Activated B cell treated with CpG ODN at 0.5 μM for 24 hours (primary cell): ENCODE measurements around the gene YTHDC1. TPM values are rescaled to one million over a fixed set of nuclear protein-coding genes. Genes with fewer than 3 reads are reported as not detected.

Experiments used
- ATAC-seq: fragments of 200-7000 bp; cut with Tn5 transposase; one replicate; pipeline ENCODE4 v1.10.0; 2021; ENCODE audit warnings: low read depth, mild to moderate bottlenecking, moderate library complexity
- CTCF ChIA-PET: fragments of 350-600 bp; sonication (Branson Sonifier 250); formaldehyde crosslinking; loops from one replicate; lab custom pipeline; 2021; ENCODE audit warnings: antibody characterized with exemption; lab: Charles Lee
- POLR2A ChIA-PET: fragments of 350-600 bp; sonication (Branson Sonifier 250); formaldehyde crosslinking; loops from one replicate; lab custom pipeline; 2021; ENCODE audit warnings: antibody characterized with exemption; lab: Charles Lee
- DNase-seq: peaks from one replicate; pipeline ENCODE4 v3.0.0; 2022
- H3K27ac Mint-ChIP-seq: one replicate; pipeline ENCODE4 v1.8.0; 2020; ENCODE audit warnings: mixed read lengths
- H3K27me3 Mint-ChIP-seq: one replicate; pipeline ENCODE4 v1.8.0; 2021; ENCODE audit warnings: mixed read lengths
- H3K36me3 Mint-ChIP-seq: one replicate; pipeline ENCODE4 v1.8.0; 2021; ENCODE audit warnings: low read depth, mixed read lengths
- H3K4me1 Mint-ChIP-seq: one replicate; pipeline ENCODE4 v1.8.0; 2021; ENCODE audit warnings: mixed read lengths
- H3K4me3 Mint-ChIP-seq: one replicate; pipeline ENCODE4 v1.8.0; 2020; ENCODE audit warnings: mild to moderate bottlenecking, mixed read lengths
- H3K9me3 Mint-ChIP-seq: one replicate; pipeline ENCODE4 v1.8.0; 2020; ENCODE audit warnings: mixed read lengths
- CTCF ChIP-seq: fragments of 200-600 bp; IDR thresholded peaks from one replicate; pipeline ENCODE4 v1.8.0; 2022; ENCODE audit warnings: antibody characterized with exemption, mild to moderate bottlenecking
- intact Hi-C: fragments of 100-400 bp; cut with micrococcal nuclease; formaldehyde crosslinking; loops from one replicate; pipeline ENCODE4 v1.15.1; 2024
- total RNA-seq: library from RNA; stranded (reverse); gene quantifications from 2 replicates; pipeline ENCODE4 v1.2.3, GENCODE V29; 2022

Gene YTHDC1
- total RNA-seq, 1 donor from 2014 or later, result 119 TPM

GRCh38 chr4:68299492-68300457 is 50.1 kb downstream of the YTHDC1 start:
- Mint-ChIP-seq H3K4me1 (no peaks in the 10 kb centered on the region), H3K9me3 (peaks cover 8% of the 10 kb centered on the region), H3K27me3 (peaks cover 5% of the 10 kb centered on the region), H3K27ac (no peak overlapping the region), H3K4me3 (no peak overlapping the region), H3K36me3 (no peaks in the 10 kb centered on the region)
- no peak for ATAC-seq
- intact Hi-C loops, result no loop called here
- POLR2A ChIA-PET, result no interaction called here
- no peak for DNase-seq
- no peak for TF ChIP-seq CTCF
- CTCF ChIA-PET, result no interaction called here

- H3K4me1 Mint-ChIP-seq, result no peaks in the 10 kb centered on the region
- H3K27ac Mint-ChIP-seq, result no peak overlapping the region
- ATAC-seq (no peak), DNase-seq (no peak)
- TF ChIP-seq CTCF, result no peak
- no peak overlapping the region for H3K4me3 Mint-ChIP-seq
- peaks cover 8% of the 10 kb centered on the region for H3K27me3 Mint-ChIP-seq
- H3K9me3 Mint-ChIP-seq, result peaks cover 8% of the 10 kb centered on the region
- ChIA-PET POLR2A (no interaction called here), CTCF (no interaction called here)
- H3K36me3 Mint-ChIP-seq, result no peaks in the 10 kb centered on the region
- intact Hi-C loops, result no loop called here
Observed at GRCh38 chr4:68297137-68297536, 52.8 kb downstream of the YTHDC1 start.

- Mint-ChIP-seq H3K27me3 (peaks cover 14% of the 10 kb centered on the region), H3K4me3 (no peak overlapping the region), H3K27ac (no peak overlapping the region), H3K4me1 (no peaks in the 10 kb centered on the region), H3K9me3 (peaks cover 7% of the 10 kb centered on the region), H3K36me3 (no peaks in the 10 kb centered on the region)
- ATAC-seq (no peak), DNase-seq (no peak)
- ChIA-PET CTCF (no interaction called here), POLR2A (no interaction called here)
- intact Hi-C loops, result no loop called here
- TF ChIP-seq CTCF, result no peak
Observed at GRCh38 chr4:68291256-68291655, 58.6 kb downstream of the YTHDC1 start.

GRCh38 chr4:68288393-68288740 is 61.5 kb downstream of the YTHDC1 start:
- Mint-ChIP-seq H3K27me3 (peaks cover 12% of the 10 kb centered on the region), H3K27ac (no peak overlapping the region), H3K4me3 (no peak overlapping the region), H3K4me1 (no peaks in the 10 kb centered on the region), H3K9me3 (peaks cover 7% of the 10 kb centered on the region), H3K36me3 (no peaks in the 10 kb centered on the region)
- intact Hi-C loops, result no loop called here
- DNase-seq, result no peak
- ATAC-seq, result no peak
- POLR2A ChIA-PET, result no interaction called here
- CTCF ChIA-PET, result no interaction called here
- TF ChIP-seq CTCF, result no peak

- peaks cover 12% of the 10 kb centered on the region for H3K27me3 Mint-ChIP-seq
- peaks cover 7% of the 10 kb centered on the region for H3K9me3 Mint-ChIP-seq
- no peak for ATAC-seq
- POLR2A ChIA-PET, result no interaction called here
- H3K4me1 Mint-ChIP-seq, result no peaks in the 10 kb centered on the region
- H3K36me3 Mint-ChIP-seq, result no peaks in the 10 kb centered on the region
- no peak overlapping the region for H3K4me3 Mint-ChIP-seq
- TF ChIP-seq CTCF, result no peak
- no peak for DNase-seq
- intact Hi-C loops, result no loop called here
- H3K27ac Mint-ChIP-seq, result no peak overlapping the region
- CTCF ChIA-PET, result no interaction called here
Observed at GRCh38 chr4:68287704-68288392, 62.0 kb downstream of the YTHDC1 start.
